ENCODE data around the gene ARID1B.
"Not testable (repeated sequence)": the region's sequence is repeated elsewhere in the genome, so short reads cannot be mapped to it uniquely, and the experiment has no call there.

Gene ARID1B

GRCh38 chr6:157021993-157022740, 245.0 kb downstream of the ARID1B start:
- peak; percentile 87 for DNase-seq (ENCODE audit: low spot score)

GRCh38 chr6:157023958-157024357, 246.8 kb downstream of the ARID1B start:
- no peak for DNase-seq (ENCODE audit: low spot score)

GRCh38 chr6:157024745-157025144, 247.6 kb downstream of the ARID1B start:
- no peak for DNase-seq (ENCODE audit: low spot score)

GRCh38 chr6:157025437-157025836, 248.3 kb downstream of the ARID1B start:
- no peak for DNase-seq (ENCODE audit: low spot score)

GRCh38 chr6:157029980-157030690, 253.0 kb downstream of the ARID1B start:
- no peak for DNase-seq (ENCODE audit: low spot score)

GRCh38 chr6:157030755-157031154, 253.6 kb downstream of the ARID1B start:
- DNase-seq (ENCODE audit: low spot score): no peak

GRCh38 chr6:157032923-157033322, 255.7 kb downstream of the ARID1B start:
- no peak for DNase-seq (ENCODE audit: low spot score)

- no peak for DNase-seq (ENCODE audit: low spot score)
Observed at GRCh38 chr6:157033428-157034140, 256.4 kb downstream of the ARID1B start.

- DNase-seq (ENCODE audit: low spot score): peak; percentile 44
Observed at GRCh38 chr6:157034436-157035230, 257.5 kb downstream of the ARID1B start.

GRCh38 chr6:157035546-157035945, 258.4 kb downstream of the ARID1B start:
- DNase-seq (ENCODE audit: low spot score): no peak

GRCh38 chr6:157036245-157036711, 259.1 kb downstream of the ARID1B start:
- DNase-seq (ENCODE audit: low spot score): no peak

- DNase-seq (ENCODE audit: low spot score): no peak
Observed at GRCh38 chr6:157037165-157037564, 260.0 kb downstream of the ARID1B start.

GRCh38 chr6:157038610-157039009, 261.4 kb downstream of the ARID1B start:
- no peak for DNase-seq (ENCODE audit: low spot score)

GRCh38 chr6:157039639-157040038, 262.5 kb downstream of the ARID1B start:
- DNase-seq (ENCODE audit: low spot score): not testable (repeated sequence)

- DNase-seq (ENCODE audit: low spot score): no peak
Observed at GRCh38 chr6:157040191-157040590, 263.0 kb downstream of the ARID1B start.

- DNase-seq (ENCODE audit: low spot score): no peak
Observed at GRCh38 chr6:157045831-157046454, 268.8 kb downstream of the ARID1B start.

GRCh38 chr6:157046776-157047175, 269.6 kb downstream of the ARID1B start:
- no peak for DNase-seq (ENCODE audit: low spot score)

- DNase-seq (ENCODE audit: low spot score): no peak
Observed at GRCh38 chr6:157047328-157047727, 270.1 kb downstream of the ARID1B start.

GRCh38 chr6:157047951-157048350, 270.8 kb downstream of the ARID1B start:
- DNase-seq (ENCODE audit: low spot score): no peak

- no peak for DNase-seq (ENCODE audit: low spot score)
Observed at GRCh38 chr6:157049133-157049532, 272.0 kb downstream of the ARID1B start.

- no peak for DNase-seq (ENCODE audit: low spot score)
Observed at GRCh38 chr6:157050537-157051265, 273.5 kb downstream of the ARID1B start.
